ENCODE data around the gene FBXW11.
"Not testable (repeated sequence)": the region's sequence is repeated elsewhere in the genome, so short reads cannot be mapped to it uniquely, and the experiment has no call there.

FBXW11 gene

GRCh38 chr5:171951218-171951617 is 55.2 kb downstream of the FBXW11 start:
- DNase-seq, result no peak

- DNase-seq, result no peak
Observed at GRCh38 chr5:171946000-171946781, 60.2 kb downstream of the FBXW11 start.

GRCh38 chr5:171945476-171945875 is 61.0 kb downstream of the FBXW11 start:
- no peak for DNase-seq

- no peak for DNase-seq
Observed at GRCh38 chr5:171945066-171945465, 61.4 kb downstream of the FBXW11 start.

GRCh38 chr5:171942112-171942516 is 64.3 kb downstream of the FBXW11 start:
- DNase-seq, result not testable (repeated sequence)

- not testable (repeated sequence) for DNase-seq
Observed at GRCh38 chr5:171941675-171942074, 64.8 kb downstream of the FBXW11 start.

- not testable (repeated sequence) for DNase-seq
Observed at GRCh38 chr5:171941275-171941674, 65.2 kb downstream of the FBXW11 start.

GRCh38 chr5:171939951-171940350 is 66.5 kb downstream of the FBXW11 start:
- DNase-seq, result no peak

- no peak for DNase-seq
Observed at GRCh38 chr5:171938358-171938757, 68.1 kb downstream of the FBXW11 start.

GRCh38 chr5:171937351-171937750 is 69.1 kb downstream of the FBXW11 start:
- DNase-seq, result no peak

GRCh38 chr5:171934586-171934985 is 71.9 kb downstream of the FBXW11 start:
- no peak for DNase-seq

GRCh38 chr5:171931163-171931562 is 75.3 kb downstream of the FBXW11 start:
- no peak for DNase-seq

- no peak for DNase-seq
Observed at GRCh38 chr5:171927345-171927941, 79.0 kb downstream of the FBXW11 start.

GRCh38 chr5:171926311-171926710 is 80.1 kb downstream of the FBXW11 start:
- no peak for DNase-seq

- DNase-seq, result no peak
Observed at GRCh38 chr5:171924493-171925122, 81.8 kb downstream of the FBXW11 start.

- no peak for DNase-seq
Observed at GRCh38 chr5:171920765-171921391, 85.6 kb downstream of the FBXW11 start.

- not testable (repeated sequence) for DNase-seq
Observed at GRCh38 chr5:171915700-171916099, 90.7 kb downstream of the FBXW11 start.

- DNase-seq, result no peak
Observed at GRCh38 chr5:171914726-171915338, 91.6 kb downstream of the FBXW11 start.

GRCh38 chr5:171913987-171914273 is 92.5 kb downstream of the FBXW11 start:
- DNase-seq, result no peak

- DNase-seq, result no peak
Observed at GRCh38 chr5:171911152-171911551, 95.3 kb downstream of the FBXW11 start.

GRCh38 chr5:171908638-171909037 is 97.8 kb downstream of the FBXW11 start:
- DNase-seq, result no peak

GRCh38 chr5:171907725-171908343 is 98.6 kb downstream of the FBXW11 start:
- DNase-seq, result no peak

All from SIG-M5 (cell line).